C4-2B (cell line): ENCODE results near the gene BLOC1S5.

Experiments
- H3K27ac ChIP-seq: fragments of 450-650 bp; 2 replicates; pipeline ENCODE4 v1.5.1; 2017
- CTCF ChIP-seq: fragments of 450-650 bp; conservative IDR thresholded peaks from 2 replicates; pipeline ENCODE4 v1.5.1; 2017; ENCODE audit warnings: mild to moderate bottlenecking
- ZFX ChIP-seq: fragments of 450-650 bp; IDR thresholded peaks from 2 replicates; pipeline ENCODE4 v1.6.1; 2017

BLOC1S5 gene

GRCh38 chr6:8080362-8081151 is 16.4 kb upstream of the BLOC1S5 start:
- no peak overlapping the region for H3K27ac ChIP-seq
- TF ChIP-seq ZFX: no peak
- TF ChIP-seq CTCF: no peak

DNA sequence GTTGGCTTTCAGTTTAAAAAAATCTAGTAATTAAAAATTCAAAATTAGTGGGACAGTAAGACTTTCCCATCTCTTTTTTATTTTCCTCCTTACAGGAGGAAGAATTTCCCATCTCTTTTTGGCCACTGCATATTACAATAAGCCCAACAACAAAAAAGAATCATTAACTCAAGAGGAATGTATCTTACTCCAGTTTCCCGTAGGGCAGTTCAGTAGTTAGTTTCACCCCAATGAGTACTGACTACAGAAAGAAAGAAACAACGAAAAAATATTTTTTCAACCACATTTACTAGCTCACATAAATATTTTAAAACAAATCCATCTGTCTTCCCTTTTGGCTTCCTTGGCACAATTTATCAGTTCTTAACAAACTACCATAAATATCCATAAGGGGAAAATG is 14.9 kb upstream of the BLOC1S5 start:
- H3K27ac ChIP-seq: no peak overlapping the region
- TF ChIP-seq ZFX (no peak), CTCF (no peak)

DNA sequence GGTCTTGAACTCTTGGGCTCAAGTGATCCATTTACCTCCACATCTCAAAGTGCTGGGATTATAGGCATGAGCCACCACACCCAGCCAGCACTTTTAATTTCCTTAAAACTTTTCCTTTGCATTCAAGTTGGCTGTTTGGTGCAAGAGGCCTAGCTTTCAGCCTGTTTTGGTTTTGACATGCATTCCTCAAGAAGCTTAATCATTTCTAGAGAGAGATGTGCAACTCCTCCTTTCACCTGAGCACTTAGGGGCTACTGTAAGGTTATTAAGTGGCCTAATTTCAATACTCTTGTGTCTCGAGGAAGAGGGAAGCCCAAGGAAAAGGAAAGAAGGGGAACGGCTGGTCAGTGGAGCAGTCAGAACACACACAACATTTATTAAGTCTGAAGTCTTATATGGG is 13.8 kb upstream of the BLOC1S5 start:
- TF ChIP-seq CTCF (no peak), ZFX (no peak)
- H3K27ac ChIP-seq: no peak overlapping the region

GRCh38 chr6:8075704-8076103 is 11.5 kb upstream of the BLOC1S5 start:
- H3K27ac ChIP-seq: no peak overlapping the region
- TF ChIP-seq CTCF: no peak
- TF ChIP-seq ZFX: no peak

- TF ChIP-seq CTCF (no peak), ZFX (no peak)
Measured at GRCh38 chr6:8075185-8075584, 11.0 kb upstream of the BLOC1S5 start.

DNA sequence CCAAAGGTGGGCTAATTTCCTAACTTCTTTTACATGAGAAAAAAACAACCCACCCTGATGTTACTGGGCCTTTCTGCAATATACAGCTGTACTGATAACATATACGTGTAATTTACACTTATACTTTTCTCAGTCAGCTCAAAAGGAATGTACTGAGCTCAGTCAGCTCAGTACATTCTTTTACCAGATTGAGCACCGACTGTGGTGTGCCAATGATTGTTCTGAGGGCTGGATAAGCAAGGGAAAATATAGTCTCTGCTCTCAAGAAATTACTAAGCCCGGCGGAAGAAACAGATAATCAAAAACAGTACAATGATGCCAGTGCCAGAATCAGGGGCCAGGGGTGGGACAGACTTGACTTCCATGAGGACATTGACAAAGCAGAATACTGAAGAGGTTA is 10.0 kb upstream of the BLOC1S5 start:
- H3K27ac ChIP-seq: no peak overlapping the region
- no peak for TF ChIP-seq CTCF
- TF ChIP-seq ZFX: no peak

More at GRCh38 chr6:8075185-8075584, 11.0 kb upstream of the BLOC1S5 start:
- no peak overlapping the region for H3K27ac ChIP-seq

DNA sequence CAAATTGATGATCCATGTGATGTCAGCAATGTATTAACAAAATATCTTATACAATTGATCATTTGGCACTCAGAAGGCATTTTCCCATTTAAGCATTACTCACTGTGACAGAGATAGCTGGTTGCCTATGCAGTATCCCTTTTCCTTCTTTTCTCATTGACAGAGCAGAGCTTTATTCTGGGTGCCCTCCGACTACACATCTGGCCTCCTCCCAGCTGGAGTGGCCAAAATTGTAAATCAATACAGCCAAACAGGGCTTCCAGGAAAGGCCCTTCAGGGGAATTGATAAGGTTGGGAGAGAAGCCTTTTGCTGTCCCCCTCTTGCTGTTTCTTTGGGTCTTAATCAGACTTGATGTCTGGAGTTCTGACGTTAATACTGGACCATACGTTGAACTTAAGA is 9.6 kb upstream of the BLOC1S5 start:
- H3K27ac ChIP-seq: no peak overlapping the region
- no peak for TF ChIP-seq ZFX
- no peak for TF ChIP-seq CTCF
